ENCODE measurements around the gene CNDP1.

DNA sequence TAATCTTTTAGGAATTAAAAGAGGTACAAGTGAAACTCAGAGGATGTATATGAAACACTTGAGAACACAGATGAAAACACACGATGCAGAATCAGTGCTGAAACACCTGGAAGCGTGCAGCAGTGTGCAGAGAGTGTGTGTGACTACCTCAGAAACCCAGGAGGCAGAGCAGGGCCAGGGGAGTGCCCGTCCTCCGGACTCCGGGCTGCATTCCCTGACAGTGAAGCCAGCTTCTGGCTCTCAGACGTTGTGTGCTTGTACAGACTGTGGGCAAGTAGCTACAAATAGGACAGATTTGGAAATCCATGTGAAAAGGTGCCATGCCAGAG lies 98.0 kb downstream of the CNDP1 start:
- TF ChIP-seq, protein P1, sequence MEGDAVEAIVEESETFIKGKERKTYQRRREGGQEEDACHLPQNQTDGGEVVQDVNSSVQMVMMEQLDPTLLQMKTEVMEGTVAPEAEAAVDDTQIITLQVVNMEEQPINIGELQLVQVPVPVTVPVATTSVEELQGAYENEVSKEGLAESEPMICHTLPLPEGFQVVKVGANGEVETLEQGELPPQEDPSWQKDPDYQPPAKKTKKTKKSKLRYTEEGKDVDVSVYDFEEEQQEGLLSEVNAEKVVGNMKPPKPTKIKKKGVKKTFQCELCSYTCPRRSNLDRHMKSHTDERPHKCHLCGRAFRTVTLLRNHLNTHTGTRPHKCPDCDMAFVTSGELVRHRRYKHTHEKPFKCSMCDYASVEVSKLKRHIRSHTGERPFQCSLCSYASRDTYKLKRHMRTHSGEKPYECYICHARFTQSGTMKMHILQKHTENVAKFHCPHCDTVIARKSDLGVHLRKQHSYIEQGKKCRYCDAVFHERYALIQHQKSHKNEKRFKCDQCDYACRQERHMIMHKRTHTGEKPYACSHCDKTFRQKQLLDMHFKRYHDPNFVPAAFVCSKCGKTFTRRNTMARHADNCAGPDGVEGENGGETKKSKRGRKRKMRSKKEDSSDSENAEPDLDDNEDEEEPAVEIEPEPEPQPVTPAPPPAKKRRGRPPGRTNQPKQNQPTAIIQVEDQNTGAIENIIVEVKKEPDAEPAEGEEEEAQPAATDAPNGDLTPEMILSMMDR (IDR thresholded peaks at IDR 0.05; ENCODE audit: low read length), result no peak
- TF ChIP-seq EZH2phosphoT487 (IDR thresholded peaks at IDR 0.05; ENCODE audit: low read length), result no peak
- TF ChIP-seq EZH2 (optimal IDR thresholded peaks at IDR 0.05; ENCODE audit: low read depth, low read length), result no peak
